GM18867 (cell line): ENCODE measurements around the gene TUG1.

Experiments
- ATAC-seq: cut with Tn5 transposase; IDR thresholded peaks from one replicate; pipeline ENCODE4 v1.9.1; 2021; ENCODE audit warnings: mild to moderate bottlenecking, moderate library complexity; ENCODE audit not compliant: unreplicated experiment

Gene TUG1

DNA sequence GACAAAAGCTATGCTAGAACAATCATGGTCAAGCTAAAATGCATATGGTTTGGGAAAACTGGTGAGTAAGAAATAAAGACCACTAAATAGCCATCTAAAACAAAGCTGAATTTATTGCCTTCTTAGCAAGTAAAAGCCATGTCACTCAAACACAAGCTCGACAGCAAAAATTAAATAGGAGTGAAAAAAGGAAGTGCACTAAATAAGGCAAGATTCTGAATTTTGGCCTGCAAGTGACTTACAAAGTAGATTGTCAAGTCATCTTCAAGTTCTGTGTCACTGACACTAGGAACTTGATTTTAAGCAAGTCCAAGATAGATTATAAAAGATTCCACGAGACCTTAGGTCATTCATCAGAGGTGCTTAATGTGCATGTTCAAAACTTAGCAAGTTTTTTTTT is 27.4 kb downstream of the TUG1 start:
- no peak for ATAC-seq

DNA sequence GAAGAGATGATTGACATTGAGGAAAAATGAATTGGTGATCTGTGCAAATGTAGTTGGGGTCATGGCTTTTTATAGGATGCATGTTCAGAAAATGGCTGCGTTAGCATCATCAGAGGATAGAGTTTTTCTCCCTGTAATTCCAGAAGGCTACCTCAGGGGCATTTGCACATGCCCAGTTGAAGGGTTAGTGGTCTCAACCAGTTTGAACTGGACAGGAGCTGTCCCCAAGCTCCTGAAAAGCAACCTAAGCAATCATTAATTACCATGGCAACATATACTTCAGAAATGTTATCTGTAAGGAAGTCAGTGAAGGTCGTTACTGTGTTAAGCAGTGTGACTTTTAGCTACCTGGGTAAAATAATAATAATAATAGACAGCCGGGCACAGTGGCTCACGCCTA is 29.3 kb downstream of the TUG1 start:
- ATAC-seq, result no peak

DNA sequence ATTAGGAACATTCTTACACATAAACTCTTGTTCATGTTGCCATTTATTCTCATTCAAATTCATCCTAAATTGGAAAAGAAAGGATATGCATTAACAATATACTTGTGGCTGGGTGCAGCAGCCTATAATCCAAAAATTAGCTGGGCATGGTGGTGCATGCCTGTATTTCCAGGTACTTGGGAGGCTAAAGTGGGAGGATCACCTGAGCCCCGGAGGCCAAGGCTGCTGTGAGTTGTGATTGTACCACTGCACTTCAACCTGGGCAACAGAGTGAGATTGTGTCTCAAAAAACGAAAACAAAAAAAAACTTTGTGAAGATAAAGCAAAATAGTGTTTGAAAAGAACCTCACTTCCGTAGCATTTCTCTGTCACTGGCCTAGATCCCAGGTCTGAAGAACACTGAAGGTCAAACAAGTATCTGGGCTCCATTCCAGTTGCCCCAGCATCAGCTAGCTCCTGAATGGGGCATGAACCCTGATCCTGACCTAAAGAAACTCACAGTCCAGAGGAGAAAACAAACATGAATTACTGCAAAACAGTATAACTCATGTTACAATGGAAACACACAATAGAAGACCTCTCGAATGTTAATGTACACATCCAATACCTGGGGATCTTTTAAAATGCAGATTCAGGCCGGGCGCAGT is 32.2 kb downstream of the TUG1 start:
- no peak for ATAC-seq

DNA sequence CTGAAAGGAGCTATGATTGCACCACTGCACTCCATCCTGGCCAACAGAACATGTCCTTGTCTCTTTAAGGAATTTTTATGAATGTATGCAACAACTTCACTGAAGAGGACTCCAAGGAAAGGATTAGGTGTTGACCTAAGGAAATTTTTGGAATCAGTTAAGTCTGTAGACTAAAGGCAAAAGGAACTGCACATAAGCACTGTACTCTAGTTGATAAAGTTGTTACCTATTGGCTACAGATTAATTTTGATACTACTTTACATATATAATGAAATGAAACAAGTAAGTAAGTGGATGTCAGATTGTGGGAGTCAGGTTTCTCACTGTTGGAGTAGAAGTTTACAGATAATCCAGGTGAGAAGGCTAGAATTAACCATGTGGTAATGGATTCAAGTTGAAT is 36.5 kb downstream of the TUG1 start:
- ATAC-seq, result no peak

DNA sequence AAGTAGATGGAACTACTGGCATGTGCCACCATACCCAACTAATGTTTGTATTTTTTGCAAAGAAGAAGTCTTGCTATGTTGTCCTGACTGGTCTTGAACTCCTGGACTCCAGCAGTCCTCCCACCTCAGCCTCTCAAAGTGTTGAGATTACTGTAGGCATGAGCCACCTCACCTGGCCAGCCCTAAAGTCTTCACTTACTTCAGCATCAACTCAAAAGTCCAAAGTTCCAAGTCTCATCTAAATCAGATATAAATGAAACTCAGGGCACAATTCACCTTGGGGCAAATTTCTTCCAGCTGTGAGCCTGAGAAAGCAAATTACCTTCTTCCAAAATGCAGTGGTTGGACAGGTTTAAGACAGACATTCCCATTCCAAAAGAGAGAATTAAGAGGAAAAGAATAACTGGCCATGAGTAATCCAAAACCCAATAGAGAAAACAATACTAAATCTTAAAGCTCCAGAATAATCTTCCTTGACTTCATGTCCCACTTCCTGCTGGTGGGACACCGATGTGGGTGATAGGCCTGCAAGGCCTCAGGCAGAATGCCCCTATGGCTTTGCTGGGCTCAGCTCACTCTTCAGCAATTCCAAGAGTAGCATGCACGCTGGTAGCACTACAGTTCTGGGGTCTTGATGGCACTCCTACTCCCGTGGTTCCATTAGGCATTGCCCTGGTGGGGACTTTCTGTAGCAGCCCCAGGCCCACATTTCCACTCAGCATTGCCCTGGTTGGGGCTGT is 50.3 kb downstream of the TUG1 start:
- no peak for ATAC-seq

DNA sequence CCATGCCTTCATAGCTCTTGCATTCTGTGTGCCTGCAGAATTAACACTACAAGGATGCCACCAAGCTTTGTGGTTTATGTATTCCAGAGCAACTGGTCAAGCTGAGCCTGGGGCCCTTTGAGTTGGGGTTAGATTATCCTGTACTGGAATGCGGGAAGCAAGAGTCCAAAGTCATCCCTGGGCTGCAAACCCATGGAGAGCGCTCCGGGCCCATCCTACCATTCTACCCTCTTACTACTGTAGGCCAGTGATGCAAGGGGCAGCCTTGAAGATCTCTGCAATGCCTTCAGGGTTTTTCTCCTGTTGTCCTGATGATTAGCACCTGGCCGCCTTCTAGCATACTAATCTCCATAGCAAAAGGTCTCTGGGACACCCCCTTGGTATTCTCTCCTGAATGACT is 51.3 kb downstream of the TUG1 start:
- ATAC-seq, result no peak

DNA sequence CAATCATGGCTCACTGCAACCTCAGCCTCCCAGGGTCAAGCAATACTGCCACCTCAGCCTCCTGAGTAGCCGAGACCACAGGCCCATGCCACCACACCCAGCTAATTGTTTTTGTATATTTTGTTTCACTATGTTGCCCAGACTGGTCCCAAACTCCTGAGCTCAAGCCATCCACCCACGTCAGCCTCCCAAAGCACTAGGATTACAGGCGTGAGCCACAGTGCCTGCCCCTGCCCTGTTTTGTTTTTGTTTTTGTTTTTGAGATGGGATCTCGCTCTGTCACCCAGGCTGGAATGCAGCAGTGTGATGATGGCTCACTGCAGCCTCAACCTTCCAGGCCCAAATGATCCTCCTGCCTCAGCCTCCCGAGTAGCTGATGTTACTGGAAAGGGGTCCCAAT is 53.5 kb downstream of the TUG1 start:
- no peak for ATAC-seq
